ENCODE results near the gene PKP4.

DNA sequence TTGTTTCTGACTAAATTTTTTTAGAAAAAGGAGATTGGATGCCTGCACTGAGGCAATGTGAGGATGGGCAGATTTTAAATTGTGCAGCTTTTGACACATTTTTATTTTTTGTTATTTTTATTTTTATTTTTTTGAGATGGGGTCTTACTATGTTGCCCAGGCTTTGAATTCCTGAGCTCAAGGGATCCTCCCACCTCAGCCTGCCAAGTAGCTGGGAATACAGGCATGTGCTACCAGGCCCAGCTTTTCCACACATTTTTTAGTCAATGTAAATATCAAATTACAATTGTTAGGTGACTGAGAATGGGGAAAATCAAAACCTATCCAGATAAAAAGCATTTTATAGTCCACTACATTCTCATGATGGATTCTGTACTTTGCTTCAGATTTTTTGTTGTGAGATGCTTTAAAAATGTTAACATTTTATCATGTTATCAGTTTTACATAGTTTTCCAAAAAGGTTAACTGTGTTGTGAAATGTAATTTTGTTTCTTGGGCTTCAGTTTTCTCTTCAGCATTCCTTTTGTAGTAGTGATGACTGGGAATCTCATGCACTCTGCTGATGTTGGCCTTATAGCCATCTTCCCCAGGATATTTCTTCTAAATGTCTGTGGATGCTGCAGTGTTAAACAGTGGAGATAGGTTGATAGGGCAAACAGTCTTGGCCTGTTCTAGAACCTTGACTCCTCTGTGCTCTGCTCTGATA lies 41.4 kb downstream of the PKP4 start:
- TF ChIP-seq EZH2 (IDR thresholded peaks at IDR 0.05; ENCODE audit: low read depth, low read length, severe bottlenecking) (no peak), POLR2A (IDR thresholded peaks at IDR 0.05; ENCODE audit: control extremely low read depth in 1 of 2, low read depth in 2 of 2, low read length in 2 of 2) (no peak), CHD1 (IDR thresholded peaks at IDR 0.05; ENCODE audit: low read depth, low read length) (no peak), EP300 (IDR thresholded peaks at IDR 0.05; ENCODE audit: borderline replicate concordance in 1 of 2, low read depth in 2 of 2, low read length in 2 of 2) (no peak), MAFK (IDR thresholded peaks at IDR 0.05; ENCODE audit: low read depth, low read length) (no peak), SIN3A (conservative IDR thresholded peaks at IDR 0.05 in 1 of 2, IDR thresholded peaks at IDR 0.05 in 1 of 2; ENCODE audit: low read depth in 1 of 2, low read length in 2 of 2) (no peak), FOSL1 (IDR thresholded peaks at IDR 0.05; ENCODE audit: insufficient read depth, low read depth, low read length) (no peak), GTF2F1 (IDR thresholded peaks at IDR 0.05; ENCODE audit: borderline replicate concordance, low read depth, low read length) (no peak)
- TF ChIP-seq, protein P1, sequence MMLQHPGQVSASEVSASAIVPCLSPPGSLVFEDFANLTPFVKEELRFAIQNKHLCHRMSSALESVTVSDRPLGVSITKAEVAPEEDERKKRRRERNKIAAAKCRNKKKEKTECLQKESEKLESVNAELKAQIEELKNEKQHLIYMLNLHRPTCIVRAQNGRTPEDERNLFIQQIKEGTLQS (IDR thresholded peaks at IDR 0.05; ENCODE audit: insufficient read depth, low read depth, low read length): no peak
- TF ChIP-seq, protein P2, sequence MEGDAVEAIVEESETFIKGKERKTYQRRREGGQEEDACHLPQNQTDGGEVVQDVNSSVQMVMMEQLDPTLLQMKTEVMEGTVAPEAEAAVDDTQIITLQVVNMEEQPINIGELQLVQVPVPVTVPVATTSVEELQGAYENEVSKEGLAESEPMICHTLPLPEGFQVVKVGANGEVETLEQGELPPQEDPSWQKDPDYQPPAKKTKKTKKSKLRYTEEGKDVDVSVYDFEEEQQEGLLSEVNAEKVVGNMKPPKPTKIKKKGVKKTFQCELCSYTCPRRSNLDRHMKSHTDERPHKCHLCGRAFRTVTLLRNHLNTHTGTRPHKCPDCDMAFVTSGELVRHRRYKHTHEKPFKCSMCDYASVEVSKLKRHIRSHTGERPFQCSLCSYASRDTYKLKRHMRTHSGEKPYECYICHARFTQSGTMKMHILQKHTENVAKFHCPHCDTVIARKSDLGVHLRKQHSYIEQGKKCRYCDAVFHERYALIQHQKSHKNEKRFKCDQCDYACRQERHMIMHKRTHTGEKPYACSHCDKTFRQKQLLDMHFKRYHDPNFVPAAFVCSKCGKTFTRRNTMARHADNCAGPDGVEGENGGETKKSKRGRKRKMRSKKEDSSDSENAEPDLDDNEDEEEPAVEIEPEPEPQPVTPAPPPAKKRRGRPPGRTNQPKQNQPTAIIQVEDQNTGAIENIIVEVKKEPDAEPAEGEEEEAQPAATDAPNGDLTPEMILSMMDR (IDR thresholded peaks at IDR 0.05; ENCODE audit: control extremely low read depth in 1 of 3, insufficient read depth in 1 of 3, low read depth in 1 of 3, low read length in 3 of 3): no peak
